Endodermal cell (in vitro differentiated cells): ENCODE results near the gene EDN2. TPM values are rescaled to one million over a fixed set of nuclear protein-coding genes. Genes with fewer than 3 reads are reported as not detected.

Experiments used
- DNase-seq: peaks from one replicate; pipeline ENCODE4 v3.0.0-alpha.2; 2017
- H3K27ac ChIP-seq: 2 replicates; pipeline ENCODE4 v1.5.1; 2013; ENCODE audit warnings: mild to moderate bottlenecking, low read depth, low read length, moderate library complexity
- H3K27me3 ChIP-seq: 2 replicates; pipeline ENCODE4 v1.6.1; 2013; ENCODE audit warnings: mild to moderate bottlenecking, low read length, moderate library complexity; ENCODE audit not compliant: insufficient read depth, control insufficient read depth, poor library complexity, severe bottlenecking
- H3K36me3 ChIP-seq: 2 replicates; pipeline ENCODE4 v1.7.0; 2013; ENCODE audit warnings: mild to moderate bottlenecking, low read length, moderate library complexity; ENCODE audit not compliant: control insufficient read depth, insufficient read depth
- H3K4me1 ChIP-seq: one replicate; pipeline ENCODE4 v1.7.0; 2013; ENCODE audit warnings: low read length; ENCODE audit not compliant: control insufficient read depth, insufficient read depth
- H3K4me3 ChIP-seq: 2 replicates; pipeline ENCODE4 v1.5.1; 2013; ENCODE audit warnings: mild to moderate bottlenecking, low read length, moderate library complexity
- H3K9ac ChIP-seq: 2 replicates; pipeline ENCODE4 v1.6.1; 2013; ENCODE audit warnings: mild to moderate bottlenecking, low read length, moderate library complexity; ENCODE audit not compliant: poor library complexity, severe bottlenecking; ENCODE audit errors: extremely low read depth
- H3K9me3 ChIP-seq: 2 replicates; pipeline ENCODE4 v1.6.1; 2013; ENCODE audit warnings: mild to moderate bottlenecking, low read length, moderate library complexity; ENCODE audit not compliant: control insufficient read depth
- H3K27ac Mint-ChIP-seq: 2 replicates; pipeline ENCODE4 v1.8.0; 2020; ENCODE audit warnings: mixed read lengths
- H3K27me3 Mint-ChIP-seq: 2 replicates; pipeline ENCODE4 v1.8.0; 2021; ENCODE audit warnings: mild to moderate bottlenecking, mixed read lengths; ENCODE audit not compliant: insufficient read depth
- H3K36me3 Mint-ChIP-seq: 2 replicates; pipeline ENCODE4 v1.8.0; 2020; ENCODE audit warnings: low read depth, mixed read lengths
- H3K4me1 Mint-ChIP-seq: 2 replicates; pipeline ENCODE4 v1.8.0; 2020; ENCODE audit warnings: mixed read lengths
- H3K4me3 Mint-ChIP-seq: 2 replicates; pipeline ENCODE4 v1.8.0; 2020; ENCODE audit warnings: mild to moderate bottlenecking, moderate library complexity, mixed read lengths
- H3K9me3 Mint-ChIP-seq: 2 replicates; pipeline ENCODE4 v1.8.0; 2020; ENCODE audit warnings: mild to moderate bottlenecking, mixed read lengths
- WGBS, 2 experiments: methylation state at CpG; one replicate each; pipeline versions ENCODE4 v1.1.5 to v1.1.7; 2013; ENCODE audit warnings: missing lambda C conversion rate in 2 of 2, mixed read lengths in 1 of 2; ENCODE audit not compliant: insufficient coverage in 1 of 2, insufficient read length in 1 of 2; 5-methylcytosine and 5-hydroxymethylcytosine counted together
- total RNA-seq, 2 donors: library from RNA; stranded (reverse); fragmentation: NEBNext Ultra II Directional in 1 of 2; extraction: Animal tissue kit (Norgen Biotek cat#: 25700) in 1 of 2; gene quantifications; 2 replicates in 1 of 2; 3 replicates in 1 of 2; pipeline ENCODE4 v1.2.1, GENCODE V29; 2021
- TF ChIP-seq, protein P1 (sequence below): fragments of 200-600 bp; sonication (generic); conservative IDR thresholded peaks from 2 replicates; pipeline ENCODE4 v1.5.0; 2021; ENCODE audit warnings: antibody characterized with exemption, mild to moderate bottlenecking

The EDN2 gene
- total RNA-seq, 2 donors from 2014 or later, result not detected

- no peak overlapping the region for H3K9ac ChIP-seq
Observed at GRCh38 chr1:41455479-41456332, 28.8 kb downstream of the EDN2 start.

DNA sequence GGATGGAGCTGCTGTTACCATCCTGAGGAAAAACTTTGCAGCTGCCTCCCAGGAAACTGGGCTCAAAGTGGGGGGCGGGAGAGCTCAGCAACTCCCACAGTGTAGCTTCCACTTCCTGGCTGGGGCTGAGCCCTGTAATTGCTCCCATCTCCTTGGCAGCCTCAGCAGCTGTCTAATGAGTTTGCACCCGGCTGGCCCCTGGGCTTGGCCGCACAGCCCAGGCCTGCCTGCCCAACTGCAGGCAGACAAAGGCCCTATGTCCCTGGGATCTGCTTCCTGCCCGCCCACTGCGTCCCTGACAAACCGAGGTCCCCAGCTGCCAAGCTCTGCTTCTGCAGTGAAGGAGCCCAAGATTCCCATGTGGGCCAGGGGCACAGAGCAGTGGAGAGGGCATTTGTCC is 30.1 kb downstream of the EDN2 start:
- Histone ChIP-seq H3K36me3 (no peaks in the 10 kb centered on the region), H3K4me3 (no peak overlapping the region), H3K27me3 (no peaks in the 10 kb centered on the region), H3K4me1 (no peaks in the 10 kb centered on the region), H3K9me3 (no peaks in the 10 kb centered on the region), H3K27ac (no peak overlapping the region), H3K9ac (no peak overlapping the region)
- TF ChIP-seq, protein P1, sequence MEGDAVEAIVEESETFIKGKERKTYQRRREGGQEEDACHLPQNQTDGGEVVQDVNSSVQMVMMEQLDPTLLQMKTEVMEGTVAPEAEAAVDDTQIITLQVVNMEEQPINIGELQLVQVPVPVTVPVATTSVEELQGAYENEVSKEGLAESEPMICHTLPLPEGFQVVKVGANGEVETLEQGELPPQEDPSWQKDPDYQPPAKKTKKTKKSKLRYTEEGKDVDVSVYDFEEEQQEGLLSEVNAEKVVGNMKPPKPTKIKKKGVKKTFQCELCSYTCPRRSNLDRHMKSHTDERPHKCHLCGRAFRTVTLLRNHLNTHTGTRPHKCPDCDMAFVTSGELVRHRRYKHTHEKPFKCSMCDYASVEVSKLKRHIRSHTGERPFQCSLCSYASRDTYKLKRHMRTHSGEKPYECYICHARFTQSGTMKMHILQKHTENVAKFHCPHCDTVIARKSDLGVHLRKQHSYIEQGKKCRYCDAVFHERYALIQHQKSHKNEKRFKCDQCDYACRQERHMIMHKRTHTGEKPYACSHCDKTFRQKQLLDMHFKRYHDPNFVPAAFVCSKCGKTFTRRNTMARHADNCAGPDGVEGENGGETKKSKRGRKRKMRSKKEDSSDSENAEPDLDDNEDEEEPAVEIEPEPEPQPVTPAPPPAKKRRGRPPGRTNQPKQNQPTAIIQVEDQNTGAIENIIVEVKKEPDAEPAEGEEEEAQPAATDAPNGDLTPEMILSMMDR, result no peak
- Mint-ChIP-seq H3K27ac (no peak overlapping the region), H3K4me1 (peaks cover 5% of the 10 kb centered on the region), H3K4me3 (no peak overlapping the region), H3K27me3 (peaks cover 4% of the 10 kb centered on the region), H3K36me3 (no peaks in the 10 kb centered on the region), H3K9me3 (no peaks in the 10 kb centered on the region)
- no peak for DNase-seq
- 89% methylated on average over 4 to 6 of the region's 6 CpGs for WGBS, 2 experiments

More at GRCh38 chr1:41455479-41456332, 28.8 kb downstream of the EDN2 start:
- no peaks in the 10 kb centered on the region for H3K4me1 ChIP-seq
- H3K36me3 Mint-ChIP-seq, result no peaks in the 10 kb centered on the region
- no peak for DNase-seq
- no peaks in the 10 kb centered on the region for H3K27me3 ChIP-seq
- H3K4me3 ChIP-seq, result no peak overlapping the region
- no peak overlapping the region for H3K27ac ChIP-seq
- TF ChIP-seq, protein P1, result no peak
- no peaks in the 10 kb centered on the region for H3K36me3 ChIP-seq
- H3K9me3 ChIP-seq, result no peaks in the 10 kb centered on the region
- WGBS, 2 experiments, result 90 to 96% methylated on average over 4 to 8 of the region's 8 CpGs
- no peaks in the 10 kb centered on the region for H3K9me3 Mint-ChIP-seq
- H3K4me3 Mint-ChIP-seq, result no peak overlapping the region
- H3K4me1 Mint-ChIP-seq, result no peaks in the 10 kb centered on the region
- no peak overlapping the region for H3K27ac Mint-ChIP-seq
- peaks cover 6% of the 10 kb centered on the region for H3K27me3 Mint-ChIP-seq

DNA sequence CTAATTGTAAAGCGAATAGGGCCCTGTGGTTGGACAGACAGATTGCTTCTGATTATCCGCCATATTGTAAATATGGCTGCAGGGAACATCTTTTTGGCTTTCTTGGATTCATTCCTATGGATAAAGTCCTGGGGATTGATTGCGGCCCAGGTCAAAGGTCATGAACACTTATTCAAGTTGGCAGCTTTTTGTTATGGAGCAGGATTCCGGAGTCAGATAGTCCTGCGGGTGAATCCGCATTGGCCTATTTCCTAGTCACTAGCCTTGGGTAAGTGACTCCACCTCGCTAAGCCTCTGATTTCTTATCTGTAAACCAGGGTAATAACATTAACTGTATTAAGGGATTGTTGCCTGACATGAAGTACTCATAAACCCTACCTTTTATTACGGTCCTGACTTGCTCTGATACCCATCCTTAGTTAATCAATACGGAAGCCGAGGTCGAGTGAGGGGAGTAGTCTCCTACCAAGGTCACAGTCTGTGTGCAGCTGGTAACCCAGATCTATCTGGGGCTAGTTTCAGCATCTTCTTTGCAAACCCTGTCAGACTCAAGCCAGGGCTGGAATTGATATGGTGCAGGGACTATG is 31.7 kb downstream of the EDN2 start:
- Histone ChIP-seq H3K27ac (no peak overlapping the region), H3K4me3 (no peak overlapping the region), H3K9ac (no peak overlapping the region), H3K36me3 (no peaks in the 10 kb centered on the region), H3K9me3 (no peaks in the 10 kb centered on the region), H3K27me3 (no peaks in the 10 kb centered on the region), H3K4me1 (no peaks in the 10 kb centered on the region)
- Mint-ChIP-seq H3K4me1 (peaks cover 8% of the 10 kb centered on the region), H3K36me3 (no peaks in the 10 kb centered on the region), H3K27me3 (peaks cover 8% of the 10 kb centered on the region), H3K4me3 (no peak overlapping the region), H3K9me3 (no peaks in the 10 kb centered on the region), H3K27ac (no peak overlapping the region)
- DNase-seq, result no peak
- TF ChIP-seq, protein P1, result no peak
- WGBS, 2 experiments, result 94 to 97% methylated on average over 11 of the region's 11 CpGs
